H1 (cell line): ENCODE measurements around the gene RERG. TPM values are rescaled to one million over a fixed set of nuclear protein-coding genes. Genes with fewer than 3 reads are reported as not detected.

Source experiments
- CTCF ChIA-PET: fragments of 300-600 bp; sonication (Branson Sonifier 250); formaldehyde crosslinking; loops from one replicate; lab custom pipeline; 2021; ENCODE audit not compliant: partially characterized antibody; lab: Charles Lee
- POLR2A ChIA-PET: fragments of 300-600 bp; sonication (Branson Sonifier 250); formaldehyde crosslinking; loops from one replicate; lab custom pipeline; 2021; ENCODE audit warnings: inconsistent platforms; ENCODE audit not compliant: partially characterized antibody; lab: Charles Lee
- DNase-seq, 2 experiments: peaks; one replicate each; pipeline versions ENCODE4 v3.0.0 to v3.0.0-alpha.2; 2010 to 2022; ENCODE audit warnings: low spot score in 2 of 2, low read depth in 1 of 2, mixed read lengths in 1 of 2
- FAIRE-seq: peaks from 2 replicates; lab custom pipeline; 2011; peaks lifted over from hg19 to GRCh38; lab: Jason Lieb, UNC
- H2AFZ ChIP-seq: 2 replicates; pipeline ENCODE4 v1.8.1; 2012; ENCODE audit warnings: low read length, inconsistent platforms
- H2AK5ac ChIP-seq: 2 replicates; pipeline ENCODE4 v1.6.1; 2013; ENCODE audit warnings: low read depth, low read length
- H2BK120ac ChIP-seq: replicated peaks from 2 replicates; pipeline ENCODE3; 2013; ENCODE audit warnings: low read depth, low read length, inconsistent platforms
- H2BK12ac ChIP-seq: 2 replicates; pipeline ENCODE4 v1.6.1; 2013; ENCODE audit warnings: low read depth, low read length
- H2BK15ac ChIP-seq: 2 replicates; pipeline ENCODE4 v1.6.1; 2013; ENCODE audit warnings: low read length
- H2BK20ac ChIP-seq: 2 replicates; pipeline ENCODE4 v1.6.1; 2013; ENCODE audit warnings: low read length
- H2BK5ac ChIP-seq: 2 replicates; pipeline ENCODE4 v1.6.1; 2013; ENCODE audit warnings: low read depth, low read length
- H3K14ac ChIP-seq: 2 replicates; pipeline ENCODE4 v1.6.1; 2013; ENCODE audit warnings: inconsistent platforms; ENCODE audit not compliant: insufficient read length
- H3K18ac ChIP-seq: 2 replicates; pipeline ENCODE4 v1.6.1; 2013; ENCODE audit warnings: low read length; ENCODE audit errors: extremely low read depth
- H3K23ac ChIP-seq: 2 replicates; pipeline ENCODE4 v1.6.1; 2013; ENCODE audit warnings: inconsistent platforms; ENCODE audit not compliant: insufficient read length
- H3K23me2 ChIP-seq: 2 replicates; pipeline ENCODE4 v1.6.1; 2013; ENCODE audit warnings: low read depth, low read length
- H3K27ac ChIP-seq: 2 replicates; pipeline ENCODE4 v1.6.1; 2011; ENCODE audit warnings: low read depth, low read length, inconsistent platforms
- H3K27me3 ChIP-seq, 4 experiments: replicated peaks in 1 of 4; 1 replicate in 1 of 4; 2 replicates in 3 of 4; pipeline versions ENCODE4 v1.6.1 to v1.8.1; 2011 to 2013; ENCODE audit warnings: low read length in 3 of 4, mild to moderate bottlenecking in 3 of 4, inconsistent platforms in 2 of 4, mixed read lengths in 2 of 4, moderate library complexity in 1 of 4; ENCODE audit not compliant: control insufficient read depth in 3 of 4, insufficient read depth in 3 of 4; ENCODE audit errors: extremely low read depth in 1 of 4
- H3K36me3 ChIP-seq, 4 experiments: 2 replicates each; pipeline versions ENCODE4 v1.6.1 to v1.8.1; 2011 to 2013; ENCODE audit warnings: mild to moderate bottlenecking in 4 of 4, low read length in 3 of 4, moderate library complexity in 2 of 4, control low read depth in 1 of 4, inconsistent platforms in 1 of 4; ENCODE audit not compliant: insufficient read depth in 4 of 4, control insufficient read depth in 2 of 4
- H3K4ac ChIP-seq: replicated peaks from 2 replicates; pipeline ENCODE3; 2013; ENCODE audit warnings: low read length, low read depth, mixed read lengths, inconsistent platforms; ENCODE audit not compliant: insufficient read length
- H3K4me1 ChIP-seq, 4 experiments: replicated peaks in 1 of 4; 1 replicate in 1 of 4; 2 replicates in 3 of 4; pipeline versions ENCODE4 v1.6.1 to v1.8.1; 2011 to 2013; ENCODE audit warnings: low read length in 3 of 4, inconsistent platforms in 2 of 4, mixed read lengths in 1 of 4; ENCODE audit not compliant: insufficient read depth in 4 of 4, control insufficient read depth in 3 of 4
- H3K4me2 ChIP-seq, 2 experiments: 2 replicates each; pipeline versions ENCODE4 v1.6.1 to v1.8.1; 2011 to 2013; ENCODE audit warnings: low read depth in 2 of 2, low read length in 2 of 2, control low read depth in 1 of 2, inconsistent platforms in 1 of 2, mild to moderate bottlenecking in 1 of 2; ENCODE audit not compliant: insufficient read depth in 1 of 2
- H3K4me3 ChIP-seq, 4 experiments: fragments of 200-600, 300-600 bp in 1 of 4; sonication (generic), shearing (Covaris generic), sonication (Bioruptor Twin) in 1 of 4; 2 replicates each; pipeline versions ENCODE4 v1.5.1 to v1.8.1; 2011 to 2016; ENCODE audit warnings: low read length in 4 of 4, low read depth in 3 of 4, control low read depth in 2 of 4, inconsistent platforms in 2 of 4, mild to moderate bottlenecking in 2 of 4, mixed read lengths in 1 of 4, moderate library complexity in 1 of 4; ENCODE audit not compliant: insufficient read depth in 2 of 4; ENCODE audit errors: extremely low read depth in 1 of 4
- H3K56ac ChIP-seq: replicated peaks from 2 replicates; pipeline ENCODE3; 2013; ENCODE audit warnings: low read depth, mild to moderate bottlenecking, mixed read lengths, low read length, inconsistent platforms; ENCODE audit not compliant: insufficient read length
- H3K79me1 ChIP-seq: 2 replicates; pipeline ENCODE4 v1.6.1; 2013; ENCODE audit warnings: low read depth, low read length, control low read depth
- H3K79me2 ChIP-seq, 2 experiments: 2 replicates each; pipeline versions ENCODE4 v1.6.1 to v1.8.1; 2012 to 2013; ENCODE audit warnings: low read length in 2 of 2, mild to moderate bottlenecking in 2 of 2, inconsistent platforms in 1 of 2; ENCODE audit not compliant: insufficient read depth in 2 of 2, control insufficient read depth in 1 of 2
- H3K9ac ChIP-seq, 4 experiments: replicated peaks in 1 of 4; 1 replicate in 1 of 4; 2 replicates in 3 of 4; pipeline versions ENCODE4 v1.6.1 to v1.8.1; 2011 to 2013; ENCODE audit warnings: low read depth in 3 of 4, low read length in 3 of 4, control low read depth in 2 of 4, mild to moderate bottlenecking in 2 of 4, moderate library complexity in 2 of 4, inconsistent platforms in 1 of 4; ENCODE audit errors: extremely low read depth in 1 of 4
- H3K9me3 ChIP-seq, 2 experiments: 2 replicates each; pipeline versions ENCODE4 v1.6.1 to v1.8.1; 2012 to 2013; ENCODE audit warnings: mild to moderate bottlenecking in 2 of 2, moderate library complexity in 2 of 2, control low read depth in 1 of 2, inconsistent platforms in 1 of 2, low read depth in 1 of 2, low read length in 1 of 2, mixed read lengths in 1 of 2; ENCODE audit not compliant: insufficient read depth in 2 of 2
- H4K20me1 ChIP-seq, 2 experiments: replicated peaks in 1 of 2; 2 replicates each; pipeline versions ENCODE3 to v1.8.1; 2011 to 2013; ENCODE audit warnings: inconsistent platforms in 2 of 2, low read length in 2 of 2, mild to moderate bottlenecking in 1 of 2; ENCODE audit not compliant: insufficient read depth in 2 of 2, control insufficient read depth in 1 of 2
- H4K5ac ChIP-seq: 2 replicates; pipeline ENCODE4 v1.6.1; 2013; ENCODE audit warnings: low read length, low read depth, mixed read lengths, inconsistent platforms; ENCODE audit not compliant: insufficient read length
- H4K8ac ChIP-seq: 2 replicates; pipeline ENCODE4 v1.8.0; 2013; ENCODE audit warnings: mild to moderate bottlenecking, moderate library complexity, low read length, inconsistent platforms; ENCODE audit not compliant: insufficient read depth; ENCODE audit errors: extremely low read depth
- H4K91ac ChIP-seq: replicated peaks from 2 replicates; pipeline ENCODE3; 2013; ENCODE audit warnings: low read length, mixed read lengths, inconsistent platforms; ENCODE audit not compliant: insufficient read length
- POU5F1 ChIP-seq: IDR thresholded peaks from 2 replicates; pipeline ENCODE4 v1.6.1; 2011; ENCODE audit warnings: low read depth, mild to moderate bottlenecking, low read length, moderate library complexity
- RAD21 ChIP-seq, 2 experiments: IDR thresholded peaks in 1 of 2; conservative IDR thresholded peaks in 1 of 2; 2 replicates each; pipeline ENCODE4 v1.6.1; 2011; ENCODE audit warnings: low read depth in 2 of 2, low read length in 2 of 2, improper control_type of control experiment in 1 of 2, inconsistent platforms in 1 of 2, mild to moderate bottlenecking in 1 of 2, moderate library complexity in 1 of 2
- TAF7 ChIP-seq: optimal IDR thresholded peaks from 2 replicates; pipeline ENCODE3; 2011; ENCODE audit warnings: low read depth, mild to moderate bottlenecking, inconsistent platforms, low read length, moderate library complexity, borderline replicate concordance
- WGBS, 2 experiments: shearing (Covaris generic) in 1 of 2; methylation state at CpG; one replicate each; pipeline versions ENCODE4 v1.1.6 to v1.1.7; 2013 to 2015; ENCODE audit warnings: low lambda C conversion rate in 2 of 2, mixed read lengths in 2 of 2, inconsistent platforms in 1 of 2, low coverage in 1 of 2, missing lambda C conversion rate in 1 of 2; ENCODE audit not compliant: insufficient replicate concordance in 2 of 2, insufficient coverage in 1 of 2, insufficient read length in 1 of 2; ENCODE audit errors: extremely low coverage in 1 of 2, missing lambda C conversion rate in 1 of 2; 5-methylcytosine and 5-hydroxymethylcytosine counted together
- polyA plus RNA-seq, 7 experiments: library from polyadenylated mRNA; depleted of rRNA in 3 of 7; stranded (reverse) in 5 of 7; unstranded in 2 of 7; fragments of >200 nt in 5 of 7; fragments of 200-250 nt in 2 of 7; gene quantifications; 1 replicate in 5 of 7; 2 replicates in 1 of 7; 4 replicates in 1 of 7; pipeline versions ENCODE4 v1.2.1 to v1.2.3, GENCODE V29; 2011 to 2013; ENCODE audit warnings: missing spikeins in 2 of 7, mixed read lengths in 2 of 7
- total RNA-seq: library from RNA; stranded (reverse); fragmentation: NEBNext Ultra II Directional; extraction: Animal tissue kit (Norgen Biotek cat#: 25700); gene quantifications from 2 replicates; pipeline ENCODE4 v1.2.1, GENCODE V29; 2021
- TF ChIP-seq, protein P1 (sequence below): IDR thresholded peaks from 2 replicates; pipeline ENCODE4 v1.6.1; 2012; ENCODE audit warnings: inconsistent platforms
- TF ChIP-seq, protein P2 (sequence below), 3 experiments: IDR thresholded peaks; 1 replicate in 2 of 3; 2 replicates in 1 of 3; pipeline versions ENCODE4 v1.5.1 to v1.6.1; 2011; ENCODE audit warnings: low read length in 3 of 3, mild to moderate bottlenecking in 3 of 3, inconsistent platforms in 2 of 3, low read depth in 1 of 3, moderate library complexity in 1 of 3; ENCODE audit not compliant: insufficient read depth in 1 of 3; ENCODE audit errors: control extremely low read depth in 1 of 3

Gene RERG
- total and polyA plus RNA-seq, 2 of the 8 experiments (the other 6 are each of a cell fraction or from before 2014, with no cell fraction given) = 0.12 to 0.86 TPM

GRCh38 chr12:15268927-15269552, 47.8 kb upstream of the RERG start:
- no peaks in the 10 kb centered on the region for H4K20me1 ChIP-seq
- H3K56ac ChIP-seq = no peak overlapping the region
- 19% methylated on average over 2 of the region's 2 CpGs; no CpG with 5 or more reads in 1 of the 2 experiments for WGBS, 2 experiments
- H2BK120ac ChIP-seq = no peak overlapping the region
- no peak overlapping the region for H2BK5ac ChIP-seq
- ChIA-PET POLR2A (no interaction called here), CTCF (interaction anchor here (0.6 to 1.8 kb wide), 20 partner anchors 11 to 588 kb away, joined by 3 to 10 read pairs (median 4); partner anchors contain the start of genes PTPRO and RERG)
- no peak overlapping the region for H3K27ac ChIP-seq
- H3K18ac ChIP-seq = no peak overlapping the region
- no peaks in the 10 kb centered on the region for H3K27me3 ChIP-seq
- no peaks in the 10 kb centered on the region for H3K4me1 ChIP-seq
- no peaks in the 10 kb centered on the region for H3K23me2 ChIP-seq
- H4K91ac ChIP-seq = no peak overlapping the region
- no peak overlapping the region for H3K9ac ChIP-seq
- no peaks in the 10 kb centered on the region for H3K36me3 ChIP-seq
- no peak overlapping the region for H3K4ac ChIP-seq
- H2AK5ac ChIP-seq = no peak overlapping the region
- no peak overlapping the region for H3K23ac ChIP-seq
- no peak overlapping the region for H3K14ac ChIP-seq
- TF ChIP-seq, protein P1, sequence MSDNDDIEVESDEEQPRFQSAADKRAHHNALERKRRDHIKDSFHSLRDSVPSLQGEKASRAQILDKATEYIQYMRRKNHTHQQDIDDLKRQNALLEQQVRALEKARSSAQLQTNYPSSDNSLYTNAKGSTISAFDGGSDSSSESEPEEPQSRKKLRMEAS = peak; percentile 75
- TF ChIP-seq TAF7 (no peak), POU5F1 (no peak), RAD21 (IDR thresholded peaks at IDR 0.05 in 1 of 2, conservative IDR thresholded peaks at IDR 0.05 in 1 of 2; ENCODE audit: low read depth in 2 of 2, low read length in 2 of 2) (peak; percentile 90)
- TF ChIP-seq, protein P2, sequence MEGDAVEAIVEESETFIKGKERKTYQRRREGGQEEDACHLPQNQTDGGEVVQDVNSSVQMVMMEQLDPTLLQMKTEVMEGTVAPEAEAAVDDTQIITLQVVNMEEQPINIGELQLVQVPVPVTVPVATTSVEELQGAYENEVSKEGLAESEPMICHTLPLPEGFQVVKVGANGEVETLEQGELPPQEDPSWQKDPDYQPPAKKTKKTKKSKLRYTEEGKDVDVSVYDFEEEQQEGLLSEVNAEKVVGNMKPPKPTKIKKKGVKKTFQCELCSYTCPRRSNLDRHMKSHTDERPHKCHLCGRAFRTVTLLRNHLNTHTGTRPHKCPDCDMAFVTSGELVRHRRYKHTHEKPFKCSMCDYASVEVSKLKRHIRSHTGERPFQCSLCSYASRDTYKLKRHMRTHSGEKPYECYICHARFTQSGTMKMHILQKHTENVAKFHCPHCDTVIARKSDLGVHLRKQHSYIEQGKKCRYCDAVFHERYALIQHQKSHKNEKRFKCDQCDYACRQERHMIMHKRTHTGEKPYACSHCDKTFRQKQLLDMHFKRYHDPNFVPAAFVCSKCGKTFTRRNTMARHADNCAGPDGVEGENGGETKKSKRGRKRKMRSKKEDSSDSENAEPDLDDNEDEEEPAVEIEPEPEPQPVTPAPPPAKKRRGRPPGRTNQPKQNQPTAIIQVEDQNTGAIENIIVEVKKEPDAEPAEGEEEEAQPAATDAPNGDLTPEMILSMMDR (IDR thresholded peaks at IDR 0.05; ENCODE audit: control extremely low read depth in 1 of 3, insufficient read depth in 1 of 3, low read depth in 1 of 3, low read length in 3 of 3) = peak in 2 of 3 experiments; percentile 86 to 89; a peak in 3 of 4 replicates
- no peak overlapping the region for H3K4me2 ChIP-seq
- DNase-seq (no peak), FAIRE-seq (peak; percentile 95)
- no peak overlapping the region for H3K4me3 ChIP-seq
- no peak overlapping the region for H2BK15ac ChIP-seq
- H2AFZ ChIP-seq = no peak overlapping the region
- H4K8ac ChIP-seq = no peak overlapping the region
- H3K79me1 ChIP-seq = no peaks in the 10 kb centered on the region
- H2BK20ac ChIP-seq = no peak overlapping the region
- H4K5ac ChIP-seq = no peak overlapping the region
- H3K9me3 ChIP-seq = no peaks in the 10 kb centered on the region
- H2BK12ac ChIP-seq = no peak overlapping the region
- H3K79me2 ChIP-seq = no peaks in the 10 kb centered on the region
